A549 (cell line): ENCODE results near the gene ATP10A.

ENCODE experiments used
- BHLHE40 ChIP-seq: IDR thresholded peaks from 2 replicates; pipeline ENCODE4 v1.6.1; 2012; ENCODE audit warnings: low read depth, low read length, inconsistent platforms
- CEBPB ChIP-seq, 2 experiments: fragments of >200 bp in 1 of 2; sonication (Bioruptor Twin) in 1 of 2; formaldehyde crosslinking in 1 of 2; IDR thresholded peaks; 2 replicates each; pipeline ENCODE4 v1.6.1; 2012 to 2016
- EP300 ChIP-seq, 2 experiments: fragments of >200 bp; sonication (Bioruptor Twin); formaldehyde crosslinking; IDR thresholded peaks; 2 replicates in 1 of 2; 3 replicates in 1 of 2; pipeline ENCODE4 v1.6.1; 2016 to 2017
- KDM1A ChIP-seq: fragments of 200-600 bp; sonication (generic); IDR thresholded peaks from 2 replicates; pipeline ENCODE4 v1.6.1; 2016; ENCODE audit warnings: low read depth, mild to moderate bottlenecking
- MAZ ChIP-seq: fragments of 150-350 bp; IDR thresholded peaks from 2 replicates; pipeline ENCODE4 v1.6.1; 2014; ENCODE audit warnings: antibody characterized with exemption, low read depth, low read length, borderline replicate concordance
- POLR2A ChIP-seq: IDR thresholded peaks from 2 replicates; pipeline ENCODE4 v1.6.1; 2012; ENCODE audit warnings: mild to moderate bottlenecking, low read length
- RCOR1 ChIP-seq: fragments of 150-350 bp; IDR thresholded peaks from 2 replicates; pipeline ENCODE4 v1.6.1; 2014; ENCODE audit warnings: antibody characterized with exemption, low read length, low read depth
- SREBF2 ChIP-seq: fragments of 450-650 bp; IDR thresholded peaks from 2 replicates; pipeline ENCODE4 v1.6.1; 2014; ENCODE audit warnings: mild to moderate bottlenecking, moderate library complexity
- ZNF302 ChIP-seq: fragments of 250-450 bp; sonication (Bioruptor Pico); IDR thresholded peaks from 2 replicates; pipeline ENCODE4 v1.9.0; 2021; ENCODE audit warnings: inconsistent platforms, mild to moderate bottlenecking, moderate library complexity
- TF ChIP-seq, protein P1 (sequence below): fragments of >200 bp; sonication (Bioruptor Twin); formaldehyde crosslinking; IDR thresholded peaks from 3 replicates; pipeline ENCODE4 v1.5.1; 2016
- TF ChIP-seq, protein P2 (sequence below): IDR thresholded peaks from 2 replicates; pipeline ENCODE4 v1.6.1; 2012
- TF ChIP-seq, protein P3 (sequence below): fragments of 450-650 bp; IDR thresholded peaks from 2 replicates; pipeline ENCODE4 v1.6.1; 2014; ENCODE audit warnings: antibody characterized with exemption
- TF ChIP-seq, protein P4 (sequence below): fragments of 200-600 bp; sonication (generic); IDR thresholded peaks from 2 replicates; pipeline ENCODE4 v1.6.1; 2016; ENCODE audit warnings: antibody characterized with exemption, mild to moderate bottlenecking, moderate library complexity

DNA sequence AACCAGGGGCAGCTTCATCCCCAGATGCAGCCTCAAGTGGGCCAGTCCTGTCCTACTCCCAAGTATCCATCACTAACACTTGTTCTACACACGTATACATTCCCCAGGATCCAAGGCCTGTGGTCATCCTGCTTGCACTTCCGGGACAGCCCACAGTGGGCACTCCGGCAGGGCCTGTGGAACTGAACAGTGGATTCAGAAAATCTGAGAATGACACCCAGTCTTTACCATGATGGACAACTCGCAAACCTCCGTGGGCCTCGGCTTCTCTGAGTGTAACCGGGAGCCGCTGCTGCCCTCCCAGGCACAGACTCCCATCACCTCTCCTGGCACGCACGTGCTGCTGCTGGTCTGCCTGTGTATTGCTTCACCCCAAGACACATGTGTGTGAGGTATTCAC is 59.6 kb downstream of the ATP10A start:
- TF ChIP-seq, protein P1, sequence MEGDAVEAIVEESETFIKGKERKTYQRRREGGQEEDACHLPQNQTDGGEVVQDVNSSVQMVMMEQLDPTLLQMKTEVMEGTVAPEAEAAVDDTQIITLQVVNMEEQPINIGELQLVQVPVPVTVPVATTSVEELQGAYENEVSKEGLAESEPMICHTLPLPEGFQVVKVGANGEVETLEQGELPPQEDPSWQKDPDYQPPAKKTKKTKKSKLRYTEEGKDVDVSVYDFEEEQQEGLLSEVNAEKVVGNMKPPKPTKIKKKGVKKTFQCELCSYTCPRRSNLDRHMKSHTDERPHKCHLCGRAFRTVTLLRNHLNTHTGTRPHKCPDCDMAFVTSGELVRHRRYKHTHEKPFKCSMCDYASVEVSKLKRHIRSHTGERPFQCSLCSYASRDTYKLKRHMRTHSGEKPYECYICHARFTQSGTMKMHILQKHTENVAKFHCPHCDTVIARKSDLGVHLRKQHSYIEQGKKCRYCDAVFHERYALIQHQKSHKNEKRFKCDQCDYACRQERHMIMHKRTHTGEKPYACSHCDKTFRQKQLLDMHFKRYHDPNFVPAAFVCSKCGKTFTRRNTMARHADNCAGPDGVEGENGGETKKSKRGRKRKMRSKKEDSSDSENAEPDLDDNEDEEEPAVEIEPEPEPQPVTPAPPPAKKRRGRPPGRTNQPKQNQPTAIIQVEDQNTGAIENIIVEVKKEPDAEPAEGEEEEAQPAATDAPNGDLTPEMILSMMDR, result no peak
- no peak for TF ChIP-seq POLR2A
- TF ChIP-seq, protein P2, sequence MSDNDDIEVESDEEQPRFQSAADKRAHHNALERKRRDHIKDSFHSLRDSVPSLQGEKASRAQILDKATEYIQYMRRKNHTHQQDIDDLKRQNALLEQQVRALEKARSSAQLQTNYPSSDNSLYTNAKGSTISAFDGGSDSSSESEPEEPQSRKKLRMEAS, result no peak
- TF ChIP-seq, protein P3, sequence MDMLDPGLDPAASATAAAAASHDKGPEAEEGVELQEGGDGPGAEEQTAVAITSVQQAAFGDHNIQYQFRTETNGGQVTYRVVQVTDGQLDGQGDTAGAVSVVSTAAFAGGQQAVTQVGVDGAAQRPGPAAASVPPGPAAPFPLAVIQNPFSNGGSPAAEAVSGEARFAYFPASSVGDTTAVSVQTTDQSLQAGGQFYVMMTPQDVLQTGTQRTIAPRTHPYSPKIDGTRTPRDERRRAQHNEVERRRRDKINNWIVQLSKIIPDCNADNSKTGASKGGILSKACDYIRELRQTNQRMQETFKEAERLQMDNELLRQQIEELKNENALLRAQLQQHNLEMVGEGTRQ, result no peak
- TF ChIP-seq KDM1A, result no peak
- TF ChIP-seq RCOR1, result no peak
- no peak for TF ChIP-seq ZNF302 (CRISPR knock-in tag)
- no peak for TF ChIP-seq MAZ
- TF ChIP-seq SREBF2, result no peak
- no peak for TF ChIP-seq EP300 (IDR thresholded peaks at IDR 0.05)
- TF ChIP-seq, protein P4, sequence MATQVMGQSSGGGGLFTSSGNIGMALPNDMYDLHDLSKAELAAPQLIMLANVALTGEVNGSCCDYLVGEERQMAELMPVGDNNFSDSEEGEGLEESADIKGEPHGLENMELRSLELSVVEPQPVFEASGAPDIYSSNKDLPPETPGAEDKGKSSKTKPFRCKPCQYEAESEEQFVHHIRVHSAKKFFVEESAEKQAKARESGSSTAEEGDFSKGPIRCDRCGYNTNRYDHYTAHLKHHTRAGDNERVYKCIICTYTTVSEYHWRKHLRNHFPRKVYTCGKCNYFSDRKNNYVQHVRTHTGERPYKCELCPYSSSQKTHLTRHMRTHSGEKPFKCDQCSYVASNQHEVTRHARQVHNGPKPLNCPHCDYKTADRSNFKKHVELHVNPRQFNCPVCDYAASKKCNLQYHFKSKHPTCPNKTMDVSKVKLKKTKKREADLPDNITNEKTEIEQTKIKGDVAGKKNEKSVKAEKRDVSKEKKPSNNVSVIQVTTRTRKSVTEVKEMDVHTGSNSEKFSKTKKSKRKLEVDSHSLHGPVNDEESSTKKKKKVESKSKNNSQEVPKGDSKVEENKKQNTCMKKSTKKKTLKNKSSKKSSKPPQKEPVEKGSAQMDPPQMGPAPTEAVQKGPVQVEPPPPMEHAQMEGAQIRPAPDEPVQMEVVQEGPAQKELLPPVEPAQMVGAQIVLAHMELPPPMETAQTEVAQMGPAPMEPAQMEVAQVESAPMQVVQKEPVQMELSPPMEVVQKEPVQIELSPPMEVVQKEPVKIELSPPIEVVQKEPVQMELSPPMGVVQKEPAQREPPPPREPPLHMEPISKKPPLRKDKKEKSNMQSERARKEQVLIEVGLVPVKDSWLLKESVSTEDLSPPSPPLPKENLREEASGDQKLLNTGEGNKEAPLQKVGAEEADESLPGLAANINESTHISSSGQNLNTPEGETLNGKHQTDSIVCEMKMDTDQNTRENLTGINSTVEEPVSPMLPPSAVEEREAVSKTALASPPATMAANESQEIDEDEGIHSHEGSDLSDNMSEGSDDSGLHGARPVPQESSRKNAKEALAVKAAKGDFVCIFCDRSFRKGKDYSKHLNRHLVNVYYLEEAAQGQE, result no peak
- no peak for TF ChIP-seq BHLHE40
- TF ChIP-seq CEBPB (IDR thresholded peaks at IDR 0.05), result no peak
